ENCODE measurements around the gene DHX35. TPM values are rescaled to one million over a fixed set of nuclear protein-coding genes. Genes with fewer than 3 reads are reported as not detected.

DHX35 gene
- polyA plus RNA-seq, 1 donor from 2014 or later, result 21.3 TPM

GRCh38 chr20:38991814-38992704 is 29.9 kb downstream of the DHX35 start:
- TF ChIP-seq CTCF (IDR thresholded peaks at IDR 0.05; ENCODE audit: poor library complexity, severe bottlenecking) (no peak), EP300 (conservative IDR thresholded peaks at IDR 0.05; ENCODE audit: poor library complexity, severe bottlenecking) (no peak), TAF1 (IDR thresholded peaks at IDR 0.05; ENCODE audit: low read depth) (no peak), EZH2 (IDR thresholded peaks at IDR 0.05; ENCODE audit: borderline replicate concordance, insufficient read depth, low read length, poor library complexity, severe bottlenecking) (no peak), RAD21 (conservative IDR thresholded peaks at IDR 0.05) (no peak), SMC3 (conservative IDR thresholded peaks at IDR 0.05; ENCODE audit: poor library complexity) (no peak), POLR2AphosphoS5 (IDR thresholded peaks at IDR 0.05) (no peak), REST (IDR thresholded peaks at IDR 0.05; ENCODE audit: borderline replicate concordance) (no peak), MXI1 (conservative IDR thresholded peaks at IDR 0.05; ENCODE audit: poor library complexity, severe bottlenecking) (no peak)
- no peak overlapping the region for H3K4me3 ChIP-seq (ENCODE audit: low read length)

GRCh38 chr20:38995536-38996044 is 33.4 kb downstream of the DHX35 start:
- no peaks in the 10 kb centered on the region for H3K9me2 ChIP-seq (ENCODE audit: insufficient read depth, low read length)
- no peak overlapping the region for H3K4me2 ChIP-seq (ENCODE audit: low read length)
- no peaks in the 10 kb centered on the region for H3K27me3 ChIP-seq (ENCODE audit: insufficient read depth, low read depth, low read length)
- TF ChIP-seq EZH2 (IDR thresholded peaks at IDR 0.05; ENCODE audit: borderline replicate concordance, insufficient read depth, low read length, poor library complexity, severe bottlenecking) (no peak), POLR2AphosphoS5 (IDR thresholded peaks at IDR 0.05) (no peak), SMC3 (conservative IDR thresholded peaks at IDR 0.05; ENCODE audit: poor library complexity) (no peak), RAD21 (conservative IDR thresholded peaks at IDR 0.05) (no peak), MXI1 (conservative IDR thresholded peaks at IDR 0.05; ENCODE audit: poor library complexity, severe bottlenecking) (no peak), CTCF (IDR thresholded peaks at IDR 0.05; ENCODE audit: poor library complexity, severe bottlenecking) (no peak), EP300 (conservative IDR thresholded peaks at IDR 0.05; ENCODE audit: poor library complexity, severe bottlenecking) (no peak), TAF1 (IDR thresholded peaks at IDR 0.05; ENCODE audit: low read depth) (no peak), REST (IDR thresholded peaks at IDR 0.05; ENCODE audit: borderline replicate concordance) (no peak)
- no peak overlapping the region for H3K4me3 ChIP-seq (ENCODE audit: low read length)
- H3K9ac ChIP-seq (ENCODE audit: low read length), result no peak overlapping the region
- no peaks in the 10 kb centered on the region for H3K36me3 ChIP-seq (ENCODE audit: insufficient read depth, low read length)
- H4K20me1 ChIP-seq (ENCODE audit: insufficient read depth), result no peaks in the 10 kb centered on the region
- H3K9me3 ChIP-seq (ENCODE audit: low read length), result no peaks in the 10 kb centered on the region
- no peak overlapping the region for H3K27ac ChIP-seq (ENCODE audit: low read length)
- no peak overlapping the region for H2AFZ ChIP-seq (ENCODE audit: low read depth, low read length)
- no peaks in the 10 kb centered on the region for H3K79me2 ChIP-seq (replicated peaks; ENCODE audit: insufficient read depth, low read length)
- no peaks in the 10 kb centered on the region for H3F3A ChIP-seq (ENCODE audit: insufficient read depth, low read length, poor library complexity, severe bottlenecking)

More at GRCh38 chr20:38991814-38992704, 29.9 kb downstream of the DHX35 start:
- H3K9ac ChIP-seq (ENCODE audit: low read length), result no peak overlapping the region
- H3K9me2 ChIP-seq (ENCODE audit: insufficient read depth, low read length), result no peaks in the 10 kb centered on the region
- H3K9me3 ChIP-seq (ENCODE audit: low read length), result no peaks in the 10 kb centered on the region
- no peaks in the 10 kb centered on the region for H3K27me3 ChIP-seq (ENCODE audit: insufficient read depth, low read depth, low read length)
- H3K4me2 ChIP-seq (ENCODE audit: low read length), result no peak overlapping the region
- H2AFZ ChIP-seq (ENCODE audit: low read depth, low read length), result no peak overlapping the region
- no peaks in the 10 kb centered on the region for H3K36me3 ChIP-seq (ENCODE audit: insufficient read depth, low read length)
- no peak overlapping the region for H3K27ac ChIP-seq (ENCODE audit: low read length)
- H3F3A ChIP-seq (ENCODE audit: insufficient read depth, low read length, poor library complexity, severe bottlenecking), result no peaks in the 10 kb centered on the region
- no peaks in the 10 kb centered on the region for H4K20me1 ChIP-seq (ENCODE audit: insufficient read depth)
- H3K79me2 ChIP-seq (replicated peaks; ENCODE audit: insufficient read depth, low read length), result no peaks in the 10 kb centered on the region

Measured in neural cell (in vitro differentiated cells).